Activated B cell treated with CpG ODN at 0.5 μM for 24 hours (primary cell): ENCODE measurements around the gene NT5C1A. TPM values are rescaled to one million over a fixed set of nuclear protein-coding genes. Genes with fewer than 3 reads are reported as not detected.

Experiments
- ATAC-seq: fragments of 200-7000 bp; cut with Tn5 transposase; one replicate; pipeline ENCODE4 v1.10.0; 2021; ENCODE audit warnings: low read depth, mild to moderate bottlenecking, moderate library complexity
- CTCF ChIA-PET: fragments of 350-600 bp; sonication (Branson Sonifier 250); formaldehyde crosslinking; loops from one replicate; lab custom pipeline; 2021; ENCODE audit warnings: antibody characterized with exemption; lab: Charles Lee
- POLR2A ChIA-PET: fragments of 350-600 bp; sonication (Branson Sonifier 250); formaldehyde crosslinking; loops from one replicate; lab custom pipeline; 2021; ENCODE audit warnings: antibody characterized with exemption; lab: Charles Lee
- DNase-seq: peaks from one replicate; pipeline ENCODE4 v3.0.0; 2022
- H3K27ac Mint-ChIP-seq: one replicate; pipeline ENCODE4 v1.8.0; 2020; ENCODE audit warnings: mixed read lengths
- H3K27me3 Mint-ChIP-seq: one replicate; pipeline ENCODE4 v1.8.0; 2021; ENCODE audit warnings: mixed read lengths
- H3K36me3 Mint-ChIP-seq: one replicate; pipeline ENCODE4 v1.8.0; 2021; ENCODE audit warnings: low read depth, mixed read lengths
- H3K4me1 Mint-ChIP-seq: one replicate; pipeline ENCODE4 v1.8.0; 2021; ENCODE audit warnings: mixed read lengths
- H3K4me3 Mint-ChIP-seq: one replicate; pipeline ENCODE4 v1.8.0; 2020; ENCODE audit warnings: mild to moderate bottlenecking, mixed read lengths
- H3K9me3 Mint-ChIP-seq: one replicate; pipeline ENCODE4 v1.8.0; 2020; ENCODE audit warnings: mixed read lengths
- intact Hi-C: fragments of 100-400 bp; cut with micrococcal nuclease; formaldehyde crosslinking; loops from one replicate; pipeline ENCODE4 v1.15.1; 2024
- total RNA-seq: library from RNA; stranded (reverse); gene quantifications from 2 replicates; pipeline ENCODE4 v1.2.3, GENCODE V29; 2022
- TF ChIP-seq, protein P1 (sequence below): fragments of 200-600 bp; IDR thresholded peaks from one replicate; pipeline ENCODE4 v1.8.0; 2022; ENCODE audit warnings: antibody characterized with exemption, mild to moderate bottlenecking

The NT5C1A gene
- total RNA-seq, 1 donor from 2014 or later = not detected

GRCh38 chr1:39690794-39691382 is 19.0 kb upstream of the NT5C1A start:
- peak overlapping the region; percentile 66 for H3K4me3 Mint-ChIP-seq
- ATAC-seq (no peak), DNase-seq (no peak)
- POLR2A ChIA-PET = interaction anchor here (0.6 to 1.5 kb wide), 4 partner anchors 47 to 155 kb away, joined by 4 to 5 read pairs (median 4); partner anchors contain the start of gene PPIE
- H3K36me3 Mint-ChIP-seq = no peaks in the 10 kb centered on the region
- CTCF ChIA-PET = interaction anchor here (0.9 kb wide), 1 partner anchor 36 kb away, joined by 3 read pairs; no protein-coding TSS in a partner anchor
- H3K27ac Mint-ChIP-seq = no peak overlapping the region
- no peaks in the 10 kb centered on the region for H3K9me3 Mint-ChIP-seq
- H3K27me3 Mint-ChIP-seq = peaks cover 66% of the 10 kb centered on the region
- intact Hi-C loops = no loop called here
- H3K4me1 Mint-ChIP-seq = peaks cover 19% of the 10 kb centered on the region
- TF ChIP-seq, protein P1, sequence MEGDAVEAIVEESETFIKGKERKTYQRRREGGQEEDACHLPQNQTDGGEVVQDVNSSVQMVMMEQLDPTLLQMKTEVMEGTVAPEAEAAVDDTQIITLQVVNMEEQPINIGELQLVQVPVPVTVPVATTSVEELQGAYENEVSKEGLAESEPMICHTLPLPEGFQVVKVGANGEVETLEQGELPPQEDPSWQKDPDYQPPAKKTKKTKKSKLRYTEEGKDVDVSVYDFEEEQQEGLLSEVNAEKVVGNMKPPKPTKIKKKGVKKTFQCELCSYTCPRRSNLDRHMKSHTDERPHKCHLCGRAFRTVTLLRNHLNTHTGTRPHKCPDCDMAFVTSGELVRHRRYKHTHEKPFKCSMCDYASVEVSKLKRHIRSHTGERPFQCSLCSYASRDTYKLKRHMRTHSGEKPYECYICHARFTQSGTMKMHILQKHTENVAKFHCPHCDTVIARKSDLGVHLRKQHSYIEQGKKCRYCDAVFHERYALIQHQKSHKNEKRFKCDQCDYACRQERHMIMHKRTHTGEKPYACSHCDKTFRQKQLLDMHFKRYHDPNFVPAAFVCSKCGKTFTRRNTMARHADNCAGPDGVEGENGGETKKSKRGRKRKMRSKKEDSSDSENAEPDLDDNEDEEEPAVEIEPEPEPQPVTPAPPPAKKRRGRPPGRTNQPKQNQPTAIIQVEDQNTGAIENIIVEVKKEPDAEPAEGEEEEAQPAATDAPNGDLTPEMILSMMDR = no peak

DNA sequence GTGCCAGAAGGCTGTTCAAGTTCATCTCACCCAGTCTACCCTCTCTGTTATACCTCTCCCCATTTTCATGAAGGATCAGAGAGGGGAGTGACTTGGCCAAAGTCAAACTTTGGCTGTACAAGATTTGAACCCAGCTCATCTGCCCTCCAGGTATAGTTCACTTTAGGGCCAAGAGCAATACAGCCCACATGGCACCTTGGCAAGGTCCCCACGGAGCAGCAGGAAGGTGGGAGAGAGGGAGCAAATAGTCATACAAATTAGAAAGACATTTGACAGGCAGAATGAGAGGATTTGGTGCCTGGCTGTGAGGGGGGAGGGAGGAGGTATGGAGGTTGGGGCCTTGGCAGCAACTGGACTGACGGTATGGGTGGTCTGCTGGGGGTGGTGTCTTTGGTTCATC is 18.3 kb upstream of the NT5C1A start:
- TF ChIP-seq, protein P1 = no peak
- Mint-ChIP-seq H3K4me3 (peak overlapping the region; percentile 66), H3K9me3 (no peaks in the 10 kb centered on the region), H3K4me1 (peaks cover 19% of the 10 kb centered on the region), H3K36me3 (no peaks in the 10 kb centered on the region), H3K27ac (no peak overlapping the region), H3K27me3 (peaks cover 62% of the 10 kb centered on the region)
- intact Hi-C loops = no loop called here
- POLR2A ChIA-PET = no interaction called here
- CTCF ChIA-PET = no interaction called here
- no peak for DNase-seq
- ATAC-seq = no peak

GRCh38 chr1:39689635-39690034 is 17.7 kb upstream of the NT5C1A start:
- TF ChIP-seq, protein P1 = no peak
- DNase-seq = no peak

DNA sequence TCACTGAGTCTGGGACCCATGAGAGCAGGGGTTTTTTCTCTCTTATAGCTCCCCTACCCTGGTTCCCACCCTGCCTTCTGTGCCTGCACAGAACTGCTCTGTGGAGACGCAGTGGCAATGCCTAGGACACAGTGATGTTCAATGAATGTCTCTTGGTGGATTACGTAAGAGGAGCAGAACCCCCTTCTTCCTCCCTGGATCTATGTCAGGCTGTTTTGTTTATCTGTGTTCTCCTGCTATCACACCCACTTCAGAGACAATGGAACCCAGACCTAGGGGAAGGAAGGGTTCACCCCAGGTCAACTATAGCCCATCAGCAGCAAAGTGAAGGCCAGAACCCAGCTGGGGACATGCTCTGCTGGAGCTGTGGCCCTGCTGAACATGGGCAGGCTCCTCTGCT is 17.3 kb upstream of the NT5C1A start:
- TF ChIP-seq, protein P1 = no peak
- DNase-seq (no peak), ATAC-seq (no peak)
- Mint-ChIP-seq H3K27me3 (peaks cover 69% of the 10 kb centered on the region), H3K36me3 (no peaks in the 10 kb centered on the region), H3K4me1 (peaks cover 23% of the 10 kb centered on the region), H3K27ac (no peak overlapping the region), H3K4me3 (no peak overlapping the region), H3K9me3 (no peaks in the 10 kb centered on the region)
- ChIA-PET CTCF (no interaction called here), POLR2A (no interaction called here)
- intact Hi-C loops = no loop called here

More at GRCh38 chr1:39689635-39690034, 17.7 kb upstream of the NT5C1A start:
- ATAC-seq = no peak
- Mint-ChIP-seq H3K4me1 (peaks cover 22% of the 10 kb centered on the region), H3K9me3 (no peaks in the 10 kb centered on the region), H3K4me3 (no peak overlapping the region), H3K27ac (no peak overlapping the region), H3K36me3 (no peaks in the 10 kb centered on the region), H3K27me3 (peaks cover 65% of the 10 kb centered on the region)
- CTCF ChIA-PET = no interaction called here
- POLR2A ChIA-PET = no interaction called here
- intact Hi-C loops = no loop called here

GRCh38 chr1:39688706-39689105 is 16.8 kb upstream of the NT5C1A start:
- Mint-ChIP-seq H3K36me3 (no peaks in the 10 kb centered on the region), H3K27ac (no peak overlapping the region), H3K4me1 (peaks cover 23% of the 10 kb centered on the region), H3K9me3 (no peaks in the 10 kb centered on the region), H3K4me3 (no peak overlapping the region), H3K27me3 (peaks cover 69% of the 10 kb centered on the region)
- ATAC-seq = no peak
- ChIA-PET POLR2A (no interaction called here), CTCF (no interaction called here)
- intact Hi-C loops = no loop called here
- TF ChIP-seq, protein P1 = no peak
- DNase-seq = no peak
